Stimulated activated CD4-positive, alpha-beta T cell treated with anti-CD3 and anti-CD28 coated beads, Interleukin-2, amount 100 ng/mL, for 24 hours (primary cell): Measurements from ENCODE around the gene PDS5B.
A peak's percentile ranks its signal among the peaks of the same experiment; 100 is the strongest.
"Not testable (repeated sequence)": the region's sequence is repeated elsewhere in the genome, so short reads cannot be mapped to it uniquely, and the experiment has no call there.

Experiments used
- DNase-seq, 2 donors: peaks; one replicate each; pipeline ENCODE4 v3.0.0-alpha.2; 2020

Gene PDS5B

DNA sequence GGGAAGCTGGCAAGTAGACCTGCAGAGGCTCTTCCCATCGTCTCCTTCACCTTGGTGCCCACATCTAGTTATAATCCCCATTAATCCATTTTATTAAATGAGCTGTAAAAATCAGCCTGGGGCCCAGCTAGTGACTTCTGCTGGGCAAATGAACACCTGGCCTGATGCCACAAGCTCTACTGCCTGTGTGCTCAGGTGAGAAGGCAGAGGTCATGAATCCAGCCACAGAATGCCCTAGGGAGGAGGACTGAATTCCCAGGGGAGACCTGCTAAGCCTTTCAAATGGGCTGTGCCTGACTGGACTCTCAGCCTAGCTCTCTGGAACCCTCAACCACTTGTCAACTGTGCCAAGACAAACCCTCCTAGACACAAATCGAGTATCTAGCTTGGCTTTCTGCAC, 74.0 kb downstream of the PDS5B start:
- DNase-seq: no peak

DNA sequence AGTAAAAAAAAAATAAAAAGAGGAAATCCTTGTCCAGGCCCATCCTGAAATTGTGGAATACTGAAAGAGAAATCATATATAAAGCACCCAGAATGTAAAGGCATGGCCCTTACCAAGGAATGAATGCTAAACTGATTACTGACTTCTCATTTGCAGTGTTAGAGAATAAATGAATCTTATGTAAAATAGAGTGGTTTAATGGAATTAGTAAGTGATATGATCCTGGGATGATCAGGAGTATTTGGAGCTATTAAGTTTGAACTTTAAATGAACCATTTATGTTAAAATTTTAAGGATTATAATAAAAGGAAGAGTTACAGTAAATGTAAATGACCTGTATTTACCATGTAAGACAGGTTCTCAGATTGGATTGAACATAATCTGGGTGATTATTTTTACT, 75.4 kb downstream of the PDS5B start:
- DNase-seq: no peak

DNA sequence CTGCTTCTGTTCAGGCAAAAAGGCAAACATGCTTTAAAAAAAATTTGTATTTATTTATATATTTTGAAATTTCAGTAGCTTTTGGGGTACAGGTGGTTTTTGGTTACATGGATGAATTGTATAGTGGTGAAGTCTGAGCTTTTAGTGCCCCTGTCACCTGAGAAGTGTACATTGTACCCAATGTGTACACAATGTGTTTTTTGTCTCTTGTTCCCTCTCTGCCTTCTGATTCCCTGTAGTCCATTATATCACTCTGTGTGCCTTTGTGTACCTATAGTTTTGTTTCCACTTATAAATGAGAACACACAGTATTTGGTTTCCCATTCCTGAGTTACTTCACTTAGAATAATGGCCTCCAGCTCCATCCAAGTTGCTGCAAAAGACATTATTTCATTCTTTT, 77.4 kb downstream of the PDS5B start:
- DNase-seq: no peak

DNA sequence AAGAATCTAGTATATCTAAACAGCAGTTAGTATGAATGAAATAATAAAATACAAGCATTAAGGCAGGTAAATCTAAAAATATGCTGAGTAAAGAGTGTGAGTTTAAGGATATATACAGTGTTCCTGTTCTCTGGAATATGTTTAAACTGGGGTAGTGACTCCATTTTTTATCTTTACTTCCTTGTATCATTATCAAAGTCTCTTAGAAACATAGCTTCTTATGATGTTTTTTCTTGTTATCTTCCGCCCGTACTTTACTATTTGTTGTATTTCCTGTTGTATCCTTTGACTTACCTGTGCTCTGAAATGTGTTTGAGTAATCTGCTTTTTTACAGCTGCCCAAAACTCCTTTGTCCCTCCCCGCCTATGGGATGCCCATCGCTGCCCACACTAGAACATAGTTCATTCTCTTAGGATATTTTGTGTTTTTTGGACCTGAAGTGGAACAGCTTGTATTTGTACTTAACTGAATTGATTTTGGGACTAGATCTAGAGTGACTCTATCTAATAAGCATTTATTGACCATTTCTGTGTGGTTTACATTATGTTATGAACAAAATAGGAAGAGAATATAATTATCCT, 80.8 kb downstream of the PDS5B start:
- no peak for DNase-seq

DNA sequence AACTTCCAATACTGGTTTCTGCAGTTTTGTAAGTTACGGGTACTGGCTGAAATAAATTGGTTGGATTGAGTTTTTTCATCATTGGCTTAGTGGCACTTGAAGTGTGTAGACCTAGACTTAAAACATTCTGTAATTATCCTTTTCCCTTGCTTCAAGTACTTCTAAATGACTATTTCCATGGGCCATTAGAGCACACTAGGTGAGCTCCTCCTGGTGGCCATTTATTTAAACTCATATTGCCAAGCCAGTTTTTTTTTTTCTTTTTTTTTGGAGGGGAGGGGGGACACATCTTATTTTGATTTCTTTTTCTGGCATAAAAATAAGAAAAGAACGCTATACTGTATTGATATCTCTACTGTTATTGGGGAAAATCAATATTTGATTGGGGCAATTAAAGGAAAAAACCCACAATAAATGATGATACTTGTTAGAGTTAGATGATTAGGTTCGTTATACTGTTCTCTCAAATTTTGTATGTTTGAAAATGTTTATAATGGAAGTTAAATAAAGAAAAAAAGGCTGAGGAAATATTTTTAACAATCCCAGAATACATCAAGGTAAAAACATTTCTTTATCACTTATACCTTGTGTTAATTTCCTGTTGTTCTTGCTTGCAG, 82.9 kb downstream of the PDS5B start:
- no peak for DNase-seq

DNA sequence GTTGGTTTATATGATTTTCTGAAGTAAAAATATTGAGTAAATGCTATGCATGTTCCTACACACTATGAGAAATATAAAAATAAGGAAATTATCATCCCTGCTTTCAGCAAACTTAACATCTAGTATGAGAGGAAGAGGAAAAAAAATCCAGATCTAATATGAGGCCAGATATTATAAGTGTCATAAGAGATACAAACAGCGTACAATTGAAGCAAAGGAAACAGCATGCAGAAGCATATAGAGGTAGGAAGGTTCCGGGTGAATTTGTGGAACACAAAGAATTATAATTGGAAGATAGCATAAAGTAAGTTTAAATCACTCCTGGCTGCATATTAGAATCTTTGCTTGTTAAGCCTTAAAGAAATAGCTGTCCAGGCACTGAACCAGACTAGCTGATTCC, 88.3 kb downstream of the PDS5B start:
- DNase-seq: no peak

DNA sequence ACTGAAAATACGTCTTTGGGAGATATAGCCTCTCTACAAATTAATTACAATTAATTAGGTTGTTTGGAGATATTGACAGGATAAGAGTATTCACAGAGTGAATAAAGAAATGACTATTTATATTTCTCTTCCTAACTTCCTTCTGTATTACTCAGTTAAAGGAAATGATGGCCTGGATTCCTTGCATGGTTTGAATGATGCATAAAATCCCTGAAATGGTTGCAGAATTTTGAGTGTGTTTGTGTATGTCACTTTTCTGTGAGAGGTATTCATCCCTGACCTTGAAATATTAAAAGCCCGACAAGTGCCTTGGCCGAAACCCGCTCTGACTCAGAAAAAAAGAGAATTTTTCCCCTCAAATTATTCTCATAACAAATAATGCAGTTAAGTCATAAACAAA, 90.0 kb downstream of the PDS5B start:
- DNase-seq: no peak

DNA sequence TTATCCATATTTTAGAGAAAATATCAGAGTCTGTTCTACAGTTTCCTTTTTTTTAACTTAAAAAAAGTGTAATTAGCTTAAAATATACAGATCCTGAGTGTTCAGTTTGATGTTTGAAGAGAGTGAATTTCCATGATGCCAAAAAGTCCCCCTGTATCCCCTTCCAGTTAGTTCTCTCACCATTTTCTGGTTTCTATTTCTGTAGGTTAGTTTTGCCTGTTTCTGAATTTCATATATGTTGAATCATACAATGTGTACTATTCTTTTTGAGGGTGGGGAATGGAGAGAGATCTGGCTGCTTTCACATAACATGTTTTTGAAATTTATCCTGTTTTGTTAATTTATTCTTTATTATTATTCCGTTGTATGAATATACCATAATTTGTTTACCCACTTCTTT, 95.9 kb downstream of the PDS5B start:
- DNase-seq: no peak

DNA sequence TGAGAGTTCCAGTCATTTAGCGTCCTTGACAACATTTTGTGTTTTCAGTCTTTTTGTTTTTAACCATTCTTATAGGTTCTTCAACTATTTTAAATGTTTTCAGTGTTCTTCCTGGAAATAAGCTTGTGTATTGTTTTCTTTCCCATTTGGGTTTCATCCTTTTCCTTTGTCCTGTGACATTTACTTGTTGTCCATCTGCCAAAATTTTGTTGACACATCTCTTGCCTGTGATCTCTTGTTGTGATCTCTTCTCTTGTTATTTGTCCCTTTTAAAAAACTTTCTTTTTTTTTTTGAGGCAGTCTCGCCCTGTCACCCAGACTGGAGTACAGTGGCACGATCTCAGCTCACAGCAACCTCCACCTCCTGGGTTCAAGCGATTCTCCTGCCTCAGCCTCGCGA, 96.5 kb downstream of the PDS5B start:
- DNase-seq: no peak

DNA sequence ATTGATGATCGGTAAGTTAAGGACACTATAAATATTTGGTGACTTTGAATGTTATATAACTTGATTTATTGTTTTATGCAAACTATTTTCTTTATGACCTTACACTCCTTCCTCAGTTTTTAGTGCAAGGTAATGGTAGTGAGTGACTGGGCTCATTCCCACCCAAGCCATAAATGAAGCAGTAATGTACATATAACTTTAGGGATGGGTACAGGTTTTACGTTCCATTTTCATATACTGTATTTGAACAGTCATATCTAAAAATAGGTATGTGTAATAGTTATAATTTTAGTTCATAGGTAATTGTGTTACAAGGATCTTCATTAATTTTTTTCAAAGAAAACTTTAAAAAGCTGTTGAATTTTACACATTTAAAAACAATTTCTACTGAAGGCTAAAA, 101.0 kb downstream of the PDS5B start:
- no peak for DNase-seq

DNA sequence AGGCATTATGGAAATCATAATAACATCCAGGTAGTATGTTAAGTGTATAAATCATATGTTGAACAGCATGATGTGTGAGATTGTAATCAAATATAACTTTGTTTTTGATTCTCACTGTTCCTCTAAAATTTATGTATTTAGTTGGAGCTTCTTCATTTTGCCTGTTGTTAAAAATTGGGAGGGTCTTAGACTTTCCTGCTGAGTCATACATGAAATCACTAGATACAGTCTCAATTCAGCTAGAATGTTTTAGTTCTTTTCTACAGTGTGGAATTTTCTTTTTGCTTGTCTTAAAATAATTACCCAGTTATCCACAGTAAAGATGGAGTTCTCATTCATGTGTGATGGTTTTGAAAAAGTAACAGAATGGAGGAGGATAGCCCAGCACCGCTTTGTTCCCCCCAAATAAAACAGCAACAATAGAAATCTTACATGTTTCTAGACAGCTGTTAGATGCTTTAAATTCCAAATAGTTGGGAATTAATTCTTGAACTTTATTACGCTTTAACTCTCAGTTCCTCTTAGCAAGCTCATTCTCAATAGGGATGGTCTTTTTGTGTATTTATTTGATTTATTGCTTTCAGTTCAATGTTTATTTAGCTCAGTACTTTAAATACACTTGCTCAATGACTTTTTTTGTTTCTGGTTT, 109.5 kb downstream of the PDS5B start:
- no peak for DNase-seq

DNA sequence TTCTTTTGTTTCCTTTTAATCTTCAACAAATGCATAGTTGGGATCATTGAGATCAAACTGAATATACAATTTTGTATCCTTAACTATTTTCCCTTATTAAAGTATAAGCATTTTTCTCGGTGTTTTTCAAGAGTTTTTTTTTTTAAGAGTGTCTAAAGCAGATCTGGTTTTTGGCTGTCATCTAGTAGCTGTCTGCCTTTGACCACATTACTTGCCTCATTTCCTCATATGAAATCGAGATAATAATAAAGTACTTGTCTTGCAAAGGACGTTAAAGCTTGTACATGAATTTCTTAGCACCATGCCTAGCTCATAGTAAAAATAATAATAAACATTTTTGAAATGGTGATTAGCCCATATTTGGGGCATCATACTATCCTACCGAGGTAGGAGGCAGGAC, 121.2 kb downstream of the PDS5B start:
- DNase-seq: no peak

DNA sequence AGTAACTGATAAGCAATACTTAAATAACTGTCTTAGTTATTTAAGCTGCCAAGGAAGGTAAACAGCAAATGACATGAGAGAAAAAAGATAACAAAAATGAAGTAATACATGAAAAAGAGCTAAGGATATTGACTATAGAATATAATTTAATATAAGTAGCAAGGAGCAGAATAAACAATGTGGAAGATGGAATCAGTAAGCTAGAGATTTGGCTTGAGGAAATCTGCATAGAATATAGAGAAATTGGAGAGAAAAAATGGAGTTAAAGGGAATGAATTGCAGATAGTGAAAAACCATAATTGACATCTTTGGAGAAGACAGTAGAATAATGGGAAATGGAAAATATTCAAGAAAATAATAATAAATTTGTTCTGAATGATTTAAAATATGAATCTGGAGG, 127.1 kb downstream of the PDS5B start:
- no peak for DNase-seq

DNA sequence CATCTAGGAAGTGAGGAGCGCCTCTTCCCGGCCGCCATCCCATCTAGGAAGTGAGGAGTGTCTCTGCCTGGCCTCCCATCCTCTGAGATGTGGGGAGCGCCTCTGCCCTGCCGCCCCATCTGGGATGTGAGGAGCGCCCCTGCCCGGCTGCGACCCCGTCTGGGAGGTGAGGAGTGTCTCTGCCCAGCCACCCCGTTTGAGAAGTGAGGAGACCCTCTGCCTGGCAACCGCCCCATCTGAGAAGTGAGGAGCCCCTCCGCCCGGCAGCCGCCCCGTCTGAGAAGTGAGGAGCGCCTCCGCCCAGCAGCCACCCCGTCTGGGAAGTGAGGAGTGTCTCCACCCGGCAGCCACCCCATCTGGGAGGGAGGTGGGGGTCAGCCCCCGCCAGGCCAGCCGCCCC, 129.9 kb downstream of the PDS5B start:
- not testable (repeated sequence) for DNase-seq

DNA sequence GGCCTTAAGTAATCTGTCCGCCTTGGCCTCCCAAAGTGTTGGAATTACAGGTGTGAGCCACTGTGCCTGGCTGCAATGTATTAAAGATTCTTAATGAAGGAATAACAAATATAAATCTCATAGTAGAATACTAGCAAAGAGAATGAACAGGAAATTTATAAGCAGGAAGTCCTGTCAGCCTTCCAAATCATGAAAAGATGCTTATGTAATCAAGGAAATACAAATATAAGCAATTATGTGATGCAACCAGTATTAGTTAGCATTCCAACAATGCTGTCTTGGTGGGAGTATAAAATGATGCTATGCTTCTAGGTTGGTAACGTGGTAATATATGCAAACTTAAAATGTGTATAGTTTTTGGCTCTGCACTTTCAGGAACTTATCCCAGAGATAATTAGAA, 133.8 kb downstream of the PDS5B start:
- DNase-seq: no peak

DNA sequence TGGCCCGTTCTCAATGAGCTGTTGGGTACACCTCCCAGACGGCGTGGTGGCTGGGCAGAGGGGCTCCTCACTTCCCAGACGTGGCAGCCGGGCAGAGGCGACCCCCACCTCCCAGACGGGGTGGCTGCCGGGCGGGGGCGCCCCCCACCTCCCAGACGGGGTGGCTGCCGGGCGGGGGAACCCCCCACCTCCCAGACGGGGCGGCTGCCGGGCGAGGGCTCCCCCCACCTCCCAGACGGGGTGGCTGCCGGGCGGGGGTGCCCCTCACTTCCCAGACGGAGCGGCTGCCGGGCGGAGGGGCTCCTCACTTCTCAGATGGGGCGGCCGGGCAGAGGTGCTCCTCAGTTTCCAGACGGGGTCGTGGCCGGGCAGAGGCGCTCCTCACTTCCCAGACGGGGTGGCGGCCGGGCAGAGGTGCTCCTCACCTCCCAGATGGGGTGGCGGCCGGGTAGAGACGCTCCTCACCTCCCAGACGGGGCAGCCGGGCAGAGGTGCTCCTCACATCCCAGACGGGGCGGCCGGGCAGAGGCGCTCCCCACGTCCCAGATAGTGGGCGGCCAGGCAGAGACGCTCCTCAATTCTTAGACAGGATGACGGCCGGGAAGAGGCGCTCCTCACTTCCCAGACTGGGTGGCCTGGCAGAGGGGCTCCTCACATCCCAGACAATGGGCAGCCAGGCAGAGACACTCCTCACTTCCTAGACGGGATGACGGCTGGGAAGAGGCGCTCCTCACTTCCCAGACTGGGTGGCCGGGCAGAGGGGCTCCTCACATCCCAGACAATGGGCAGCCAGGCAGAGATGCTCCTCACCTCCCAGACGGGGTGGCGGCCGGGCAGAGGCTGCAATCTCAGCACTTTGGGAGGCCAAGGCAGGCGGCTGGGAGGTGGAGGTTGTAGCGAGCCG, 135.1 kb downstream of the PDS5B start:
- DNase-seq: not testable (repeated sequence)

DNA sequence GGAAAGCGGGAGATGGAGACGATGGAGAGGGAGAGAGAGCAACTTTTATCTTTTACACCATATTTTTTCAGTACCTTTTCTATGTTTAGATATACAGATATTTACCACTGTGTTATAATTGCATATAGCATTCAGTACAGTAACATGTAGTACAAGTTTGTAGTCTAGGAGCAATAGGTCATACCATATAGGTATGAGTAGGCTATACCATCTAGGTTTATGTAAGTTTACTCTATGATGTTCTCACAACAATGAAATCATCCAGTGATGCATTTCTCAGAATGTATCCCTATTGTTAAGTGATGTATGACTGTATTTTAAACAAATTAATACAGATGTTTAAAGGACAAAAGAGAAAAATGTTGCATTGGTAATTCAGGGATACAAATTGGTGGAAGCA, 136.1 kb downstream of the PDS5B start:
- DNase-seq: no peak

DNA sequence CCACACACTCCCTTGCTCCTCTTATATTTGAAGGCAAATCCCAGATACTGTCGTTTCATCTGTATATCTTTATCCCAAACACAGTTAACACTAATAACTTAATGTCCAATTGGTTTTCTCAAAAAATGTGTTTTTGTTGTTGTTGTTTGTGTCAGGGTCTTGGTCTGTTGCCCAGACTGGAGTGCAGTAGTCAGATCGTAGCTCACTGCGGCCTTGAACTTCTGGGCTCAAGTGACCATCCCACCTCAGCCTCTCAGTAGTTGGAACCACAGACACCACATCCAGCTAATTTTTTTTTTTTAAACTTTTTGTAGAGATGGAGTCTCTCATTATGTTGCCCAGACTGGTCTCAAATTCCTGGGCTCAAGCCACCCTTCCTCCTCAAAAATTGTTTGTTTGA, 137.7 kb downstream of the PDS5B start:
- DNase-seq: no peak

DNA sequence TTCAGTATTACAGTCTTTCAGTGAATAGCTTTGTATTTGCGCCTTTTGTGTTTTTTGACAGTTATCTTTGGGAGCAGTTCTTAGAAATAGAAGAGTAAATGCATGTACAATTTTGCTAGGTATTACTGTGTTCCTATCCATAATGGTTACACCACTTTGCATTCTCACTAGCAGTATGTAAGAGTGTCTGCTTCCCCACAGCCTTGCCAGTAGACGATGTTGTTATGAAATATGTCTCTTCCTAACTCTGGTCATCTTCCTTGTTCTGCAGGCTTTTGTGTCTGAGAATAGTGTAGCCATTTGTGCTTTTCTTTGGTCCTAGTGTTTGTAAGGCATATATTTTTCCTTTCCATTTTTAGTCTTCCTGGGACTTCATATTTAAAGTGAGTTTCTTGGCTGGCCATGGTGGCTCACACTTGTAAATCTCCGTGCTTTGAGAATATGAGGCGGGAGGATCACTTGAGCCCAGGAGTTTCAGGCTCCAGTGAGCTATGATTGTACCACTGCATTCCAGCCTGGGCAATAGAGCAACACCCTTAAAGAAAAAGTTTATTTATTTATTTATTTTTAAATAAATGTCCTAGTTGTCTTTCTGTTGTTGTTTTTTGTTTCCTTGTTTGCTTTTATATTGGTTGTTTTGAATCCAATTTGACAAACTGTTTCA, 140.3 kb downstream of the PDS5B start:
- DNase-seq: no peak

DNA sequence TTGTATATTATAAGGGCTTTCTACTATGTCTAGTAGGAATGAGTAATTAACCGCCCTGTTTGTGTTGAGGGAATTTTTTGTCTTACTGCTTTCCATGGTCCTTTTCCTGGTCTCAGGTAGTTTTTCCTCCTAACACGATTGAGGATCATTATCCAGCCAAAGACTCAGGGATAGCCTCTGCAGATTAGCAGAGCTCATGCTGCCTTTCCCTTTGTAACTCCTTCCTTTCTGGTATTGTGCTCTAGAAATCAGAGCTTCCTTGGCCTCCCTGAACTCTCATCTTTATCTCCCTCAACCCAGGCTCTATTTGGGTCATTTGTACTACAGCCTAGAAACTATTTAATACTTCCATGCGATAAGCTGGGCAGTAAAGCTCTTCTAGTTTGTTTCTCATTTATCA, 142.1 kb downstream of the PDS5B start:
- no peak for DNase-seq

DNA sequence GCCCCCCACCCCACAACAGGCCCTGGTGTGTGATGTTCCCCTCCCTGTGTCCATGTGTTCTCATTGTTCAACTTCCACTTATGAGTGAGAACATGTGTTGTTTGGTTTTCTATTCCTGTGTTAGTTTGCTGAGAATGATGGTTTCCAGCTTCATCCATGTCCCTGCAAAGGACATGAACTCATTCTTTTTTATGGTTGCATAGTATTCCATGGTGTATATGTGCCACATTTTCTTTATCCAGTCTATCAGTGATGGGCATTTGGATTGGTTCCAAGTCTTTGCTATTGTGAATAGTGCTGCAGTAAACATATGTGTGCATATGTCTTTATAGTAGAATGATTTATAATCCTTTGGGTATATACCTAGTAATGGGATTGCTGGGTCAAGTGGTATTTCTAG, 142.8 kb downstream of the PDS5B start:
- not testable (repeated sequence) for DNase-seq

DNA sequence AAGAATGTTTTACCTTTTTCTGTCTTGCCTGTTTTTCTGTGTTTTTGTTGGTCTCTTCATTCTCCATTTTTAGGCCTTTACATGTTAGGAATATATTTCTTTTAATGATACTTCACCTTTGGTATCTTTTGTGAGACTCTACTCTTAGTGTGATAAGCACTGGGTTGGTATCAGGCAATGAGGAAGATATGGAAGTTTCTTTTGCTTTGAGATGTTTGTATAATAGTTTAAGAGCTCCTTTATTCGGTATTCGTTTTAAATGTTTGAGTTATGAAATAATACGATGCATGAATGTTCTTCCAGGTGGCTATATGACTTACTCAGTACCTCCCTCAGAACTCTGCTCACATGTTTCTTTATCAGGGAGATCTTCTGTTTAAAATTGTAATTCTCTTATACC, 144.8 kb downstream of the PDS5B start:
- no peak for DNase-seq

DNA sequence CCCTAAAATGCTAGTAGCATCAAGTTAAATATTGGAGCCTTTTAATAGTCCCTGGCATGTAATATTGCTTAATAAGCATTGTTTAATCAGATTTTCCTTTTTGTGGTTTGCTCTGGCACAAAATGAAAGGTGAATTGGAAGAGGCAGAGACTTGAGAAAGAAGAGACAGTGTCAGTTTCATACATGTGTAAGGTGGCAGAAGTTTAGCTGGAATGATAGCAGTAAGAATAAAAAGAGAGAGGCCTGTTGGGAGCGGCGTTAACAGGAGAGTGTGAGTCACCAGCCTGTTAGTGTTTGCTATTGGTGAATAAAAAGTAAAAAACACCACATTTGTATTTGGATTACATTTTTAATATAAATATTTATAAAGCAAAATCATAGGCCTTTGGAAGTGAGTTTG, 145.3 kb downstream of the PDS5B start:
- peak in 1 of 2 donors; percentile 6 for DNase-seq
